PFSK-1 (cell line): ENCODE data around the gene MTCH2.

Experiments
- POLR2AphosphoS5 ChIP-seq: IDR thresholded peaks from 2 replicates; pipeline ENCODE4 v1.6.1; 2012; ENCODE audit warnings: low read depth, mild to moderate bottlenecking, control low read depth, low read length, moderate library complexity
- SIN3A ChIP-seq: IDR thresholded peaks from 2 replicates; pipeline ENCODE4 v1.6.1; 2012; ENCODE audit warnings: mild to moderate bottlenecking, low read length, moderate library complexity, borderline replicate concordance; ENCODE audit not compliant: insufficient read depth
- TAF1 ChIP-seq: IDR thresholded peaks from 2 replicates; pipeline ENCODE4 v1.6.1; 2012; ENCODE audit warnings: low read length, control low read depth, borderline replicate concordance; ENCODE audit not compliant: insufficient read depth
- TF ChIP-seq, protein P1 (sequence below), 2 experiments: IDR thresholded peaks; 2 replicates each; pipeline versions ENCODE4 v1.6.1 to v1.8.0; 2011 to 2012; ENCODE audit warnings: low read depth in 2 of 2, low read length in 2 of 2, control low read depth in 1 of 2, inconsistent platforms in 1 of 2, mild to moderate bottlenecking in 1 of 2, moderate library complexity in 1 of 2; ENCODE audit not compliant: insufficient read depth in 1 of 2

DNA sequence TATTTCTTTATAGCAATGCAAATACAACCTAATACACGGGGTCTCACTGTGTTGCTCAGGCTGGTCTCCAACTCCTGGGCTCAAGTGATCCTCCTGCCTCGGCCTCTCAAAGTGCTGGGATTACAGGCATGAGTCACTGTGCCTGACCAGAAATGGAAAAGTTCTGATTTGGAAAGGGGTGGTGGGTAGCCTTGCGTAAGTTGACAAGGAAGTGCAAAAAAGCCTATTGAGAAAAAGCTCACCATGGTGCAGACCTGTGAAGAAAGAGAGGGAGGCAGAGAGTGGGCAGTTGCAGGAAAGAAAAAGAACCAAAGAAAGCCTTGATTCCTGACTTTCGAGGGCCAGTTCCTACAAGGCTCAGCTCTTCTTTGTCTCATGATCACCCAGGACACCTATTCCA, 45.8 kb upstream of the MTCH2 start:
- no peak for TF ChIP-seq TAF1
- TF ChIP-seq SIN3A, result no peak
- no peak for TF ChIP-seq POLR2AphosphoS5
- TF ChIP-seq, protein P1, sequence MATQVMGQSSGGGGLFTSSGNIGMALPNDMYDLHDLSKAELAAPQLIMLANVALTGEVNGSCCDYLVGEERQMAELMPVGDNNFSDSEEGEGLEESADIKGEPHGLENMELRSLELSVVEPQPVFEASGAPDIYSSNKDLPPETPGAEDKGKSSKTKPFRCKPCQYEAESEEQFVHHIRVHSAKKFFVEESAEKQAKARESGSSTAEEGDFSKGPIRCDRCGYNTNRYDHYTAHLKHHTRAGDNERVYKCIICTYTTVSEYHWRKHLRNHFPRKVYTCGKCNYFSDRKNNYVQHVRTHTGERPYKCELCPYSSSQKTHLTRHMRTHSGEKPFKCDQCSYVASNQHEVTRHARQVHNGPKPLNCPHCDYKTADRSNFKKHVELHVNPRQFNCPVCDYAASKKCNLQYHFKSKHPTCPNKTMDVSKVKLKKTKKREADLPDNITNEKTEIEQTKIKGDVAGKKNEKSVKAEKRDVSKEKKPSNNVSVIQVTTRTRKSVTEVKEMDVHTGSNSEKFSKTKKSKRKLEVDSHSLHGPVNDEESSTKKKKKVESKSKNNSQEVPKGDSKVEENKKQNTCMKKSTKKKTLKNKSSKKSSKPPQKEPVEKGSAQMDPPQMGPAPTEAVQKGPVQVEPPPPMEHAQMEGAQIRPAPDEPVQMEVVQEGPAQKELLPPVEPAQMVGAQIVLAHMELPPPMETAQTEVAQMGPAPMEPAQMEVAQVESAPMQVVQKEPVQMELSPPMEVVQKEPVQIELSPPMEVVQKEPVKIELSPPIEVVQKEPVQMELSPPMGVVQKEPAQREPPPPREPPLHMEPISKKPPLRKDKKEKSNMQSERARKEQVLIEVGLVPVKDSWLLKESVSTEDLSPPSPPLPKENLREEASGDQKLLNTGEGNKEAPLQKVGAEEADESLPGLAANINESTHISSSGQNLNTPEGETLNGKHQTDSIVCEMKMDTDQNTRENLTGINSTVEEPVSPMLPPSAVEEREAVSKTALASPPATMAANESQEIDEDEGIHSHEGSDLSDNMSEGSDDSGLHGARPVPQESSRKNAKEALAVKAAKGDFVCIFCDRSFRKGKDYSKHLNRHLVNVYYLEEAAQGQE (IDR thresholded peaks at IDR 0.05; ENCODE audit: insufficient read depth in 1 of 2, low read depth in 2 of 2, low read length in 2 of 2), result no peak
